GM12801 (cell line): Measurements from ENCODE around the gene TSPAN4.

ENCODE experiments used
- TF ChIP-seq, protein P1 (sequence below): IDR thresholded peaks from one replicate; pipeline ENCODE4 v1.5.1; 2011; ENCODE audit warnings: control low read depth; ENCODE audit not compliant: insufficient read length; ENCODE audit errors: extremely low read depth

TSPAN4 gene

DNA sequence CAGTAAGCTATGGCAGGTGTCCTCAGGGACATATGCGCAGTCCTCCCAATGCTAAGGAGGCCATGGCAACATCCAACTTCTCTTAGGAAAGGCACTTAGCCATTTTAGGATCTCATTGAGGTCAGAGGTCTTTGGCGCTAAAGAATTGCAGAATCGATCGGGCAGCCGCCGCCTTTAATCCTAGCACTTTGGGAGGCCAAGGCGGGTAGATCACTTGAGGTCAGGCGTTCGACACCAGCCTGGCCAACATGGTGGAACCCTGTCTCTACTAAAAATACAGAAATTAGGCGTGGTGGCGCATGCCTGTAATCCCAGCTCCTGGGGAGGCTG is 69.2 kb downstream of the TSPAN4 start:
- TF ChIP-seq, protein P1, sequence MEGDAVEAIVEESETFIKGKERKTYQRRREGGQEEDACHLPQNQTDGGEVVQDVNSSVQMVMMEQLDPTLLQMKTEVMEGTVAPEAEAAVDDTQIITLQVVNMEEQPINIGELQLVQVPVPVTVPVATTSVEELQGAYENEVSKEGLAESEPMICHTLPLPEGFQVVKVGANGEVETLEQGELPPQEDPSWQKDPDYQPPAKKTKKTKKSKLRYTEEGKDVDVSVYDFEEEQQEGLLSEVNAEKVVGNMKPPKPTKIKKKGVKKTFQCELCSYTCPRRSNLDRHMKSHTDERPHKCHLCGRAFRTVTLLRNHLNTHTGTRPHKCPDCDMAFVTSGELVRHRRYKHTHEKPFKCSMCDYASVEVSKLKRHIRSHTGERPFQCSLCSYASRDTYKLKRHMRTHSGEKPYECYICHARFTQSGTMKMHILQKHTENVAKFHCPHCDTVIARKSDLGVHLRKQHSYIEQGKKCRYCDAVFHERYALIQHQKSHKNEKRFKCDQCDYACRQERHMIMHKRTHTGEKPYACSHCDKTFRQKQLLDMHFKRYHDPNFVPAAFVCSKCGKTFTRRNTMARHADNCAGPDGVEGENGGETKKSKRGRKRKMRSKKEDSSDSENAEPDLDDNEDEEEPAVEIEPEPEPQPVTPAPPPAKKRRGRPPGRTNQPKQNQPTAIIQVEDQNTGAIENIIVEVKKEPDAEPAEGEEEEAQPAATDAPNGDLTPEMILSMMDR = no peak

DNA sequence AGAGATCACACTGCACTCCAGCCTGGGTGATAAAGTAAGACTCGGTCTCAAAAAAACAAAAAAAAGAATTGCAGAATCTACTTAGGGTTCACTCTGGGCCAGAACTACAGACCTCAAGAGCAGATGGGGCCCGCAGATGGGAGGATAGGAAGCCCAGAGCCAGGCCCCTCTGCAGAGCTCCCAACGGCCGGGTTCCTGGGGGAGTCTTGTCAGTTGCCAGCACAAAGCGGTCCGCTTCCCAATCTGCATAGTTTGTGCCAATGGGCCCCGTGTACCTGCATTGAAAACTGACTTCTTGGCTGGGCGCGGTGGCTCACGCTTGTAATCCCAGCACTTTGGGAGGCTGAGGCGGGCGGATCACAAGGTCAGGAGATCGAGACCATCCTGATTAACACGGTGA is 69.6 kb downstream of the TSPAN4 start:
- TF ChIP-seq, protein P1 = no peak

DNA sequence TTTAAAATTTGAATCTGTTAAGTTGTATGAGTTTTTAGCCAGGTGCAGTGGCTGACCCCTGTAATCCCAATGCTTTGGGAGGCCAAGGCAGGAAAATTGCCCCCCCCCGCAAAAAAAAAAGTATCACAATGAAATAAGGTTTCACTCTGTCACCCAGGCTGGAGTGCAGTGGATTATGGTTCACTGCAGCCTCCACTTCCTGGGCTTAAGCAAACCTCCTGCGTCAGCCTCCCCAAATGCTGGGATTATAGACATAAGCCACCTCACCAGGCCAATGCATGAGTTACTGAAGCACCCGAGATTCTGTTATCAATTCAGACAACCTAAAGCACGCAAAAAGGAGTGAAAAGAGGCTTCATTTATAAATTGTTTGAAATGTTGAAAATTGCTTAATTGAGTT is 70.4 kb downstream of the TSPAN4 start:
- TF ChIP-seq, protein P1 = no peak

DNA sequence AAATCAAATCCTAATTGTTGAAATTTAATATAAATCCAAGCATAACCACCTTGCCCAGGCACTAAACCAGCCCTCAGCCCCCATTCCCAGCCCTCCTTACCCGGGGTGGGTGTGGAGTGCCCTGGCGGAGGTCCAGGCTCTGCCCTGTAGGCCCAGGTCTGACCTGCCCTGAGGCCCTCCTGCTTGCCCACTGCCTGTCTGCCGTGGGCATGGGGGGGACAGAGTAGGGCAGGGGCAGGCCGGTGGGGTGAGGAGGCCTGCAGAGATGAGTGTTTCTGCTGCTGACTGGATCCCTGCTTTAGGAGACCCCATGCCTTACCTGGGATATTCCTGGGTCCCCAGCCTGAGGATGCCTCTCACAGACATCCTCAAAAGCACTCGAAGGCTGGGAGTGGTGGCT is 71.6 kb downstream of the TSPAN4 start:
- TF ChIP-seq, protein P1 = no peak

DNA sequence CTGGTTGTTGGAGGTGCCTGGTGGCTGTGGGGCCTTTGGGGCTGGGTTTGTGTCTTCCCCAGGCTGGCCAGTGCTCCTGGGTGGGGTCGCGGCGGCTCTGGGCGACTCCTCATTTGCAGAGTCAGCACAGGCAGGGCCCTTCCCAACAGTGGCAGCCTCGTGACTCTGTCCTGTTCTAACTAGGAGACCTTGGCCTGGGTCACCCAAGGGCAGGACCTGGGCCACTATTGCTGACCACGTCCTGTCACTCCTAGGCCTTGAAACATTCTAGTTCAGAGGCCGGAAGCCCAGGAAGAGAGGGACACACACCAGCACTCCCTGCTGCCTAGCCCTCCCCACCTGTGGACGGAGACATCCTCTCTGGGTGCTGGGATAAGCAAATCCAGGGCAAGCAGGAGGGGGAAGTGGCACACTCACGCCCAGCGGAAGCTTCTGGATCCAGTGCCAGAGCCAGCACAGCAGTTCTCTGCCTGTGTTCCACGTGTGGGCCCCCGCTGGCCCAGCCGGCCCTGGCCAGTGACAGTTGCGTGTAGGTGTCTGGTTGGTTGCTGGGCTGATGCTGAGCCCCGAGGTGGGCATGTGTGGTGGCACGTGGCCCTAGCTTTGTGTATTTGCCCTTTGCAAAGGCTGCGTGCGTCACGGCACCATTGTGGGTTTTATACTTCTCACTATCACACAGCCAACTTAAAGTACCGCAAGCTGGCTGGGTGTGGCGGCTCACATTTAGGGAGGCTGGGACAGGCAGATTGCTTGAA is 72.3 kb downstream of the TSPAN4 start:
- TF ChIP-seq, protein P1 = no peak
